ENCODE measurements around the gene ZNF688. TPM values are rescaled to one million over a fixed set of nuclear protein-coding genes. Genes with fewer than 3 reads are reported as not detected.

Gene ZNF688
- total and polyA plus RNA-seq, 10 donors: 10.7 to 43.5 (median 24.8) TPM

DNA sequence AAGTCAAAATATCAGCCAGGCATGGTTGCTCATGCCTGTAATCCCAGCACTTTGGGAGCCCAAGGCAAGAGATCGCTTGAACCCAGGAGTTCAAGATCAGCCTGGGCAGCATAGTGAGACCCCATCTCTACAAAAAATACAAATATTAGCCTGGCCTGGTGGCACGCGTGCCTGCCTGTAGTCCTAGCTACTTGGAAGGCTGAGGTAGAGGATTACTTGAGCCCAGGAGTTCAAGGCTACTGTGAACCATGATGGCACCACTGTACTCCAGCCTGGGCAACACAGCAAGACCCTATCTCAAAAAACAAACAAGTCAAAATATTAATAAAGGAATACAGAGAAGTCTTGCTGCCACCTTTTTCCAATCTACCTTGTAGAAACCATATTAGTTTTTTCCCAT lies 34.5 kb upstream of the ZNF688 start:
- H3K4me1 ChIP-seq: peaks cover 0 to 87% (median 49%) of the 10 kb centered on the region in 6 donors
- DNase-seq: peak; percentile 8
- H3K36me3 ChIP-seq: peaks cover 3 to 68% (median 47%) of the 10 kb centered on the region in 6 donors
- 96 to 100% (median 98%) methylated on average over 3 of the region's 3 CpGs for WGBS, 5 donors
- no peaks in the 10 kb centered on the region for H3K9me3 ChIP-seq
- H3K27me3 ChIP-seq (replicated peaks in 1 of 7): no peaks in the 10 kb centered on the region
- no peak overlapping the region for H3K4me3 ChIP-seq
- H3K27ac ChIP-seq: no peak overlapping the region
- TF ChIP-seq POLR2AphosphoS5 (IDR thresholded peaks at IDR 0.05) (no peak), POLR2A (IDR thresholded peaks at IDR 0.05) (no peak), CTCF (IDR thresholded peaks at IDR 0.05 in 8 of 11, conservative IDR thresholded peaks at IDR 0.05 in 3 of 11) (no peak)
- intact Hi-C loops (cut with DNase I; ENCODE audit: low total_unique reads): no loop called here

DNA sequence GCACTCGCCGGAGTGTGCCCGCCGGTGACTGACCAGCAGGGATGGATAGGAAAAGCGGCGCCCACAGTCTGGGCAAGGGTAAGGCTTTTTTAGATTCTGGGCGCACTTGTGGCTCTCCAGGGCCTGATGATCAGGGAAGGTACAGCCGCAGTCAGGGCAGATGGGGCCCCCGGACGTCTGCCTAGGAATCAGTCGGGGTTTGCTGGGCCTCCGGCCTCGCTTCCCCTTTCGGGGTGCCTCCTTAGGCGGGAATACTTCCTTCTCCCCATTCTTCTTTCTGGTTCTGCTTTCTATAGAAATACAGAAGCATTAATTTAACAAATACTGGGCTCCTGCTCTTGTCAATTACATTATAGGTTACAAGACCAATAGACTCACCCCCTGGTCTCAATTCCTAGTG lies 33.6 kb upstream of the ZNF688 start:
- H3K27me3 ChIP-seq (replicated peaks in 1 of 7): no peaks in the 10 kb centered on the region
- peak overlapping the region in 1 of 8 donors; percentile 29 for H3K27ac ChIP-seq
- intact Hi-C loops (cut with DNase I; ENCODE audit: low total_unique reads): no loop called here
- no peak overlapping the region for H3K4me3 ChIP-seq
- H3K36me3 ChIP-seq: peaks cover 3 to 68% (median 47%) of the 10 kb centered on the region in 6 donors
- TF ChIP-seq POLR2A (IDR thresholded peaks at IDR 0.05): no peak
- no peak for TF ChIP-seq POLR2AphosphoS5 (IDR thresholded peaks at IDR 0.05)
- no peak for TF ChIP-seq CTCF (IDR thresholded peaks at IDR 0.05 in 8 of 11, conservative IDR thresholded peaks at IDR 0.05 in 3 of 11)
- DNase-seq: peak; percentile 47
- 69 to 85% (median 78%) methylated on average over 15 of the region's 15 CpGs for WGBS, 5 donors
- no peaks in the 10 kb centered on the region for H3K9me3 ChIP-seq
- H3K4me1 ChIP-seq: peaks cover 0 to 80% (median 42%) of the 10 kb centered on the region in 6 donors

DNA sequence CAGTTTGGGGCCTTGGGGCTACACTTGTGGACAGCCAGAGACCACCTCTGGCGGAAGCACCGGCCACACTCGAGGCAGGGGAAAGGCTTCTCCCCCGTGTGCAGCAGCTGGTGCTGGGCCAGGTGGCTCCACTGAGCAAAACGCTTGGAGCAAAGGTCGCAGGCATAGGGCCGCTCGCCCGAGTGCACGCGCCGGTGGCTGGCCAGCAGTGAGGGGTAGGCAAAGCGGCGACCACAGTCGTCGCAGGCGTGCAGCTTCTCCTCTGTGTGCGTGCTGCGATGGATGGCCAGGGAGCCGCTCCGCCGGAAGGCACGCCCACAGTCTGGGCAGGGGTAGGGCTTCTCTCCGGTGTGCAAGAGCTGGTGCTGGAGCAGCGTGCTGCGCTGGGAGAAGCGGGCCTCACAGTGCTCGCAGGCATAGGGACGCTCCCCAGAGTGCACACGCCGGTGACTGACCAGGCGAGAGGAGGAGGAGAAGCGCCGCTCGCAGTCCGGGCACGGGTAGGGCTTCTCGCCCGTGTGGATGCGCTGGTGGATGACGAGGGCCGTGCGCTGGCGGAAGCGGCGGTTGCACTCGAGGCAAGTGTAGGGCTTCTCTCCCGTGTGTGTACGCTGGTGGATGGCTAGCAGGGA lies 32.9 kb upstream of the ZNF688 start:
- Histone ChIP-seq H3K36me3 (peaks cover 3 to 68% (median 47%) of the 10 kb centered on the region in 6 donors), H3K4me3 (no peak overlapping the region), H3K27ac (no peak overlapping the region), H3K4me1 (peaks cover 0 to 77% (median 41%) of the 10 kb centered on the region in 6 donors), H3K27me3 (replicated peaks in 1 of 7) (no peaks in the 10 kb centered on the region), H3K9me3 (no peaks in the 10 kb centered on the region)
- no peak for TF ChIP-seq POLR2A (IDR thresholded peaks at IDR 0.05)
- TF ChIP-seq POLR2AphosphoS5 (IDR thresholded peaks at IDR 0.05): peak in 2 of 3 donors; percentile 30 to 63
- 94 to 96% (median 95%) methylated on average over 43 to 49 of the region's 49 CpGs for WGBS, 5 donors
- DNase-seq: peak; percentile 74
- intact Hi-C loops (cut with DNase I; ENCODE audit: low total_unique reads): no loop called here

GRCh38 chr16:30603945-30604315 lies 32.4 kb upstream of the ZNF688 start:
- peaks cover 3 to 68% (median 47%) of the 10 kb centered on the region in 6 donors for H3K36me3 ChIP-seq
- H3K9me3 ChIP-seq: no peaks in the 10 kb centered on the region
- DNase-seq: no peak
- H3K27me3 ChIP-seq (replicated peaks in 1 of 7): no peaks in the 10 kb centered on the region
- WGBS, 5 donors: 82 to 92% (median 91%) methylated on average over 7 of the region's 7 CpGs
- H3K4me1 ChIP-seq: peaks cover 0 to 72% (median 36%) of the 10 kb centered on the region in 6 donors
- intact Hi-C loops (cut with DNase I; ENCODE audit: low total_unique reads): no loop called here
- TF ChIP-seq POLR2A (IDR thresholded peaks at IDR 0.05) (no peak), CTCF (IDR thresholded peaks at IDR 0.05 in 8 of 11, conservative IDR thresholded peaks at IDR 0.05 in 3 of 11) (no peak), POLR2AphosphoS5 (IDR thresholded peaks at IDR 0.05) (no peak)
- no peak overlapping the region for H3K4me3 ChIP-seq
- H3K27ac ChIP-seq: no peak overlapping the region

All from spleen (tissue), 11 donors.